ENCODE measurements around the gene RAD51AP1.

The RAD51AP1 gene

DNA sequence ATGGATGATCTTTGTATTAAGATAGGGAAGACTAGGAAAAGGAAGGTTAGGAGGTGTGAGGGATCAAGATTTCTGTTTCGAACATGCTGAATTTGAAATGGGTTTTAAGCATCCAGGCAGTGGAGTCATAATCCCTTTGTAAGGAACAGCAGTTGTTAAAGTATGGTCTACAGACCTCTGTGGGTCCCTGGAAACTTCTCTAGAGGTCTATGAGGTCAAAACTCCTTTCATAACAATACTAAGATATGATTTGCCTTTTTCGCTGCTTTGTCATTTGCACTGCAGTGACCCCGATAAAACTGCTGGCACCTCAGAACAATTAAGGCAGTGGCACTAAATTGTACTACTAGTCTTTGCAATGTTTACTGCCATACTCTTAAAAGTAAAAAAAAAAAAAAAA is 1.5 kb downstream of the RAD51AP1 start:
- in situ Hi-C loops (cut with MboI; ENCODE audit: low sequenced_read_pairs) = no loop called here

DNA sequence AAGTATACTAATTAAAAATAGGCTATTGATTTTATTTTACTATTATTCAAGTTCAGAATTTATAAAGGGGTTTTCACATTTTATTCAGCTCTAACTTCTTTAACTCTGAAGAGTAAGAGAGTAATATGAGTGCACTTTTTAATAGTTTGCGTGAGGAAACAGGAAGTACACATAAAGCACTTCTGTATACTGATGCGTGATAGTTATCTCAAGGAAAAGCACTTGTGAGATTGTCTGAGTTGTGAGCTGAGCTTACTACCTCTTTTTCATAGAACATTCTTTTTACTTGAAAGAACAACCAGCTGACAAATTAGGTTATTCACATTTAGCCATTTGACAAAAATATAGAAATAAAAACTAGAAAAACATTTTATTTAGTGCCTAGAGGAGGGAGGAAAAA is 1.9 kb downstream of the RAD51AP1 start:
- in situ Hi-C loops (cut with MboI; ENCODE audit: low sequenced_read_pairs) = no loop called here

- in situ Hi-C loops (cut with MboI; ENCODE audit: low sequenced_read_pairs) = no loop called here
Observed at GRCh38 chr12:4545195-4545594, 6.5 kb downstream of the RAD51AP1 start.

GRCh38 chr12:4552191-4552590 is 13.5 kb downstream of the RAD51AP1 start:
- in situ Hi-C loops (cut with MboI; ENCODE audit: low sequenced_read_pairs) = no loop called here

DNA sequence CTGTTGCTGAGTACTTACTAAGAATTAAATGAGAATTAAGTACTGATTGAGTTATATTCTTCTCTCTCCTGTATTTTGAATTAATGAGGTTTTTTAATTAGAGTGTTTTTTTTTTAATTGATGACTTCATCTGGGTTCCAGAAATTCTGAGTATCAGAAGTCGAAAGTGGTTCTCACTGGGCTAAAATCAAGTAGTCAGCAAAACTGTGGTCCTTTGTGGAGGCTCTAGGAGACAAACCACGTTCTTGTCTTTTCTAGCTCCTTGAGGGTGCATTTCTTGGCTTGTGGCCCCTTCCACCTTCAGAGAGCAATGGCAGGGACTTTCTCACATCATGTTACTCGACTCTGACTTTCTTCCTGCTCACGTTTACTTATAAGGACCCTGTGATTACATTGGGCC is 15.3 kb downstream of the RAD51AP1 start:
- in situ Hi-C loops (cut with MboI; ENCODE audit: low sequenced_read_pairs) = no loop called here

DNA sequence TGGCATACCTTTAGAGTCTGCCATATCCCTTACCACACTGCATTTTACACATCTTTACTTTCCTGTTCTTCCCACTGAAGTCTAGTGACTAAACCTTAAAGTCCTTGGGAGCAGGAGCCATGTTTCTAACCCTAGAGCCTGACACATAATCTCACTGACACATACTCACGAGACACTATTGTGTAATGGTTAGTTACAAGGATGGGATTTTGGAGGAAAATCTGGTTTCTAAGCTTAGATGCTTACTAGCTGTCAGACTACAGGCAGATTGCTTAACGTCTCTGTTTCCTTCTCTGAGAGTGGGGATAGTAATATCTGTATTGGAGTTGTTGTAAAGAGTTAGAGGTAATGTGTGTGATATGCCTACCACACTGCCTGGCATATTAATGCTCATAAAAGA is 17.1 kb downstream of the RAD51AP1 start:
- in situ Hi-C loops (cut with MboI; ENCODE audit: low sequenced_read_pairs) = no loop called here

DNA sequence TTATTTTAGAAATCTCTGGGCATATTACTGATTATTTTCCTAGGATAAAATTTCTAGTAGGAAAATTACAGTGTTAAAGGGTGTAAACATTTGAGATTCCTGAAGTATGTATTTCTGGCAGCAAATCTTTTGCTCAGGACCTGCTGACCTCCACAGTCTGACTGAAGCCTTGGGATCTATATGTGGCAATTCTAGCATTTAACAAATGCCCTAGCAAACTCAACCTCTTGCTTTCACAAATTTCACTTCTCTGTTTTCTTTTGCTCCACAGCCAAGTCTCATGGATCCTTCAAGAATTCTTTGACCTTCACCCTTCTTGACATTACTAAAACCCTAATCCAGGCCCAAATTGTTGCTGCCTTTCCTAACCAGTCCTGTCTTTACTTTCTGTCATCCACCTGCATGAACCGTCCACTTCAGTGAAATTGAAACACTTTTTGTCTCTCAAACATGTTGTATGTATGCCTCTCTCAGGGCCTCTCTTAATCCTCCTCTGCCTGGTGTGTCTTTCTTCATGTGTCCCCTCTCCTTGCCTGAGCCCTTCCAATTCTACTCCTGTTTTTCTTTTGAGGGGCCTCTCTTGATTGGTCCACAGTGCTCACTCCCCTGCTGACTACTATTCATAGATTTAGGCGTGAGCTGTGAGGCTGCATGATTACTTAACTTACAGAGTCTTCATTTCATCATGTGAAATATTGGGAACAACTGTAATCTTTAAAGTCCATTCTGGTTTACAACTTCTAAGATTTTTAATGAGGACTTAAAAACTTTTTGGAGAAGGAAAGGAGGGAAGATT is 18.2 kb downstream of the RAD51AP1 start:
- in situ Hi-C loops (cut with MboI; ENCODE audit: low sequenced_read_pairs) = no loop called here

DNA sequence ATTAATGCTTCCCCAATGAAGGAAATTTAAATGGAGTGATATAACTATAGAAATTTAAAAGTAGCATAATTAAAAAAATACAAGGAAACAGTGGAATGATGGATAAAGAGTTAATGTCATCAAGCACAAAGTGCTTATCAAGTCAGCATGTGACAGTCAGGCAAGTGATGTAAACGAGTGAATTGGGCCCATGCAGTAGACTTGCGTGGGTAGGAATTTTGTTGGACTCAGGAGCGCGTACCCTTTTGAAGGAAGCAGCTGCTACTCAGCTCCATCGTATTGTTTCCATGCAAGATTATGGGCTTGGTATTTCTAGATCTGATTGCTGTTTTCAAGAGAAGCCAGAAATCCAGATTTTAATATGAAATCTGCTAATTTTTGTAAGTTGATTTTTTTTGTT is 18.9 kb downstream of the RAD51AP1 start:
- in situ Hi-C loops (cut with MboI; ENCODE audit: low sequenced_read_pairs) = no loop called here

- in situ Hi-C loops (cut with MboI; ENCODE audit: low sequenced_read_pairs) = no loop called here
Observed at GRCh38 chr12:4558171-4558570, 19.5 kb downstream of the RAD51AP1 start.

DNA sequence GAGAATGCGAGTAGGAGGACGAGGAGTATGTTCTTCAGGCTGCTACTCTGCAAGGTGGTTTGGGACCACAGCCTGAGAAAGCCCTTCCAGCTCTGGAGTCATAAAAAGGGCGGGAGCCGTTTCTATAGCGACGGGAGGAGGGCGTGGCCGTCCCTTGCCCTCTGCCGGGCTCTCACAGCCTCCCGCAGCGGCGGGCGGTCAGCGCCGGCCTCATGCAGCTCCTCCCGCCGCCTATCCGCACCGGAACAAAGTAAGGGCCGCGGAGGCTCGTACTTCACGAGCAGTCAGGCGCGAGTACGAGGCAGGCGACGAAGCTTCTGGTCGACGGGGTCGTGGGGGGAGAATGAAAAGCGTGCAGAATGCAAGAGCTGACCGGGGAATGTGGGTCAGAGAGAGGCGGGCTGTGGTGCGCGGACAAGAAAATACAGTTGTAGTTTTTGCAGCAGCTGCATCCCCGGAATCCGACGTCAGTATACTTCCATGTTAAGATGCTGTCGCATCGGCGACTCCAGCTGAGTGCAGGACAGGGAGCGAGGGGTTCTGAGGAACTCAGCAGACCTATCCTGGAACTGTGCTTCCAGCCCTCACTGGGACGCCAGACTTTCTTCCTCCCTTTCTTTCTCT is 23.5 kb downstream of the RAD51AP1 start, which contains the start of gene DYRK4:
DYRK4 (plus strand) TSS at position 175 of the 624 bp plus-strand sequence; CDS start at position 213, 38 bp downstream.
- in situ Hi-C loops (cut with MboI; ENCODE audit: low sequenced_read_pairs) = no loop called here

DNA sequence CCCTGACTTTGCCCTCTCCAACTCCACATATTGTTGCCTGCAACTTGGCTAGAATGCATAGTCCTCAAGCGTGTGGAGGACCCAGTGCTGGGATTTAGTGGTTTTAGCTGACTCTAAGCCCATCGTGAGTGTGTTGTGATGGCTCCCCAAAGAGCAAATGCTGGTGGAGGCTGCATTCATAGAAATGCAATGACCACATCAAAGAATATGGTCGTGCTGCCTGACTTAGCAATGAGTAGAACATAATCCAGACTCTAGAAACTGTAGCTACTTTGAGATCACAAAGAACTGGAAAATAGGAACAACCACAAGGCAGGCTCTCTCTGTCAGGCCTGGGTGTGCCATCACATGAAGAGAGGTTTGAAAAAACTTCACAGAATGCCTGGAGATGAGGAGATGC is 24.6 kb downstream of the RAD51AP1 start:
- in situ Hi-C loops (cut with MboI; ENCODE audit: low sequenced_read_pairs) = no loop called here

DNA sequence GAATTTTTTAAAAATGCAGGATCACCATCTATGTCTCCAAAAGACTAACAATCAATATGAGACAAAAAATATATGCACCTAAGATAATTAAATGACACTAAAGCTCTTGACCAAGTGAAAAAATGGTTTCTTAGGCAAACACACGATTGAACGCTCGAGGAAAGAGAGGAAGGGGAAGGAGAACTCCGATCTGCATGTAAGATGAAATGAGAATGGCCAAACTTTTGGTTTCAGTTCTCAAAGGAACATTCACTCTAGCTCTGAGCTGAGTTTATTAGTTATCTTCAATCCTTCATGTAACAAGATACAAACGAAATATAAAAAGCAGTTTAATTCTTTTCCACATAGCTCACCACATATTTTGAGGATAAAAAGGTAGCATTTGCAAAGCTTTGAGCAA is 26.1 kb downstream of the RAD51AP1 start:
- in situ Hi-C loops (cut with MboI; ENCODE audit: low sequenced_read_pairs) = no loop called here

DNA sequence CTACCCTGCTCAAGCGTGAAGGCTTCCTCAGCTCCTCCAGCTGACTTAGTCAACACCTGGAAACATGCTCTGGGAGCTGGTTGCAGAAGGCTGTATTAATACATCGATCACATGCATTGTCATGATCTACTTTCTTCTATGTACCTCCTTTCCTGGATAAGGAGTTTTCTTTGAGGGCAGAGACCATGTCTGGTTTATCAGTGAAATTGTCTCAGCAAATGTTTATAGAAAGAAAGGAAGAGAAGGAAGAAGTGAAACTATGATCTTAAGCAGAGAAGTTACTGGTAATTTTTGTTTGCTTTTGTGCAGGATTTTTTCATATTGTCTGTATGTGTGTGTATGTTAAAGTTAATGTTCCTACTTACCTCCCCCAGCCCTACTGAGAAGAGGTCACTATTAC is 27.8 kb downstream of the RAD51AP1 start:
- in situ Hi-C loops (cut with MboI; ENCODE audit: low sequenced_read_pairs) = no loop called here

- in situ Hi-C loops (cut with MboI; ENCODE audit: low sequenced_read_pairs) = no loop called here
Observed at GRCh38 chr12:4567073-4567881, 28.6 kb downstream of the RAD51AP1 start.

GRCh38 chr12:4569261-4569660 is 30.6 kb downstream of the RAD51AP1 start:
- in situ Hi-C loops (cut with MboI; ENCODE audit: low sequenced_read_pairs) = no loop called here

GRCh38 chr12:4572680-4573079 is 34.0 kb downstream of the RAD51AP1 start:
- in situ Hi-C loops (cut with MboI; ENCODE audit: low sequenced_read_pairs) = no loop called here

DNA sequence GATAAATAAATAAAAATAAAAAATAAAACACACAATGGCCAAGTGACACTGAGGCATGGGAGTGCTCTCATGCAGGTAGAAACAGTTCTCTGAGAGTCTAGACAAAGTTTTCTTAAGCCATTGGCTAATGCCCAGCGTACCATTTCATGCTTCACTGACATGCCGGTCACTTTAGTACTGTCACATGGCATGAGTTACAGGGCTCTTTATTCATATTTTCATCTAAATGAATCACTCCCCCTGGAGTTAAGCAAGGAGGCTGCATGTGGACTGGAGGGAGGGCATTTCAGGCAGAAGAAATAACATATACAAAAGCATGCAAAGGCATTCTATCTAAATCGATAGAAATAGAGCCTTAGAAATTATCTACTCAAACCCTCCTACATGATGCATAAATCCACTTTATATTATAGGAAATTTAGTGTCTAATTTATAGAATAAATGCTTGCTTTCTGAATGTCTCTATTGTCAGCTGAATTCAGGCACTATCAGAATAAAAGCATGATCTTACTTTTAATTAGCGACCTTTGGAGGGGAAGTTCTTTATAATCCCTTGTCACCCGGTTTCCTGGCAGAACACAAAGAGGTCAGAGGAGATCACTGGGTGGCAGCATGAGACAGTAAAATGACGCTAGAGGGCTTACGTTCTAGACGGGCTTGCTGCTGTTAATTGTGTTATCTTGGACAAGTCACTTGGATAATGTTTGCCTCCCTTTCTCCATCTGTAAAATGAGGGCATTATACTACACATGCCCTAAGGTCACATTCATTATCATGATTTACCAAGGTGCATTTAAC is 40.8 kb downstream of the RAD51AP1 start:
- in situ Hi-C loops (cut with MboI; ENCODE audit: low sequenced_read_pairs) = no loop called here

DNA sequence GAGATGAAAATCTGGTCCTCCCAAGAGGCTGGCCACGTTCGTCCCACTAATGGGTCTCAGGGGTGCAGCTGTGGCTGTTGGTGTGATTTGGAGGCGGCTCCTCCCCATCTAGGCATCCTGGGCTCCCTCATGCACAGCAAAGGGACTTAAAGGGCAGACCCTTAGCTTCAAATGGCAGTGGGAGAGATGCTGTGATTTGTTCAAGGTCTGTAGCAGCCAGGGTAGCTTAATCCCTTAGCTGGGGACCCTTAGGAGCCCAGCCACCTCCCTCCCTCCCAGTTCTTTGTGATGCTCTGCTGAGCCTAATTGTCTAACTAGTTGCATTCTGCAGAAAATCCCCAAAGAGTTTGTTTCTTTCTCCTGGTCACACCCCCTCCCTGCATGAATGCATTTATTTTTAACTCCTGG is 41.6 kb downstream of the RAD51AP1 start:
- in situ Hi-C loops (cut with MboI; ENCODE audit: low sequenced_read_pairs) = no loop called here

- in situ Hi-C loops (cut with MboI; ENCODE audit: low sequenced_read_pairs) = no loop called here
Observed at GRCh38 chr12:4584281-4584680, 45.6 kb downstream of the RAD51AP1 start.

DNA sequence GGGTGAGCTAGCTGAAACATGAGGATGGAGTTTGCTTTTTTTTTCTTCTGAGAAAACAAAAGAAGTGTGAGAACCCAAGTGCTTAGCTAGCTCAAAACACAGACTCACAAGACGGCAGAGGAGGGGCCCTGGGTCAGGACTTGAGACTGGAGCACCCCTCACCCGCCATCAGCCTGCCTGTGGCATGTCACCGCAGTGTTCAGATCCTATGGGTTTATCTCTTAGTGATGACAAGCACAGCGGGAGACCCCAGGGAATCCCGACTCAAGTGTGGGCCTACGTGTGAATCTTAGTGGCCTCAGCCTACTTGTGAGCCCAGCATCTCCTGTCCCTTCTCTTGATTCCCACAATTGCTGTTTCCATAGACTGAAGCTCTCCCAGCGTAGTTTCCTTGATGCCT is 46.2 kb downstream of the RAD51AP1 start:
- in situ Hi-C loops (cut with MboI; ENCODE audit: low sequenced_read_pairs) = no loop called here

DNA sequence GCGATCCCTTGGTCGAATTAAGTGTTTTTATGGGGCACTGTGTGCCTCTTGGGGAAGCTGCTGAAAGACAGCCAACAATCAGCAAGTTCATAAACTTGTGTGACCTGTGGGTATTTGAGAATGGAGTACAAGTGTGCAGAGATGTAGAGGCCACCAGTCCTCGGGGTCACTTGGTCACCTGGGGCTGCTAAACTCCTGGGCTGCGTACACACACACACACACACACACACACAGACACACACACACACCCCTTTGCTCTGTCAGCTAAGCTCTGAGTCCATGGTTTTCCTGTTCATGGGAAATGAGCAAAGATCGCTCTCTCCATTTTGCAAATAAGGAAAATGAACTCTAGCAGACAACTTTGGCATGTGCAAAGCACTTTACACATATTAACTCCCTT is 47.8 kb downstream of the RAD51AP1 start:
- in situ Hi-C loops (cut with MboI; ENCODE audit: low sequenced_read_pairs) = no loop called here
